HG03135 (cell line): ENCODE measurements around the gene RPP30.

Source experiments
- ATAC-seq: cut with Tn5 transposase; IDR thresholded peaks from one replicate; pipeline ENCODE4 v1.9.1; 2021; ENCODE audit warnings: mild to moderate bottlenecking, moderate library complexity; ENCODE audit not compliant: unreplicated experiment

The RPP30 gene

GRCh38 chr10:90915766-90916075 is 43.9 kb downstream of the RPP30 start:
- ATAC-seq: no peak

- ATAC-seq: no peak
These were observed 44.8 kb downstream of the RPP30 start for GRCh38 chr10:90916392-90917237.

GRCh38 chr10:90917238-90917967 is 45.6 kb downstream of the RPP30 start:
- no peak for ATAC-seq

DNA sequence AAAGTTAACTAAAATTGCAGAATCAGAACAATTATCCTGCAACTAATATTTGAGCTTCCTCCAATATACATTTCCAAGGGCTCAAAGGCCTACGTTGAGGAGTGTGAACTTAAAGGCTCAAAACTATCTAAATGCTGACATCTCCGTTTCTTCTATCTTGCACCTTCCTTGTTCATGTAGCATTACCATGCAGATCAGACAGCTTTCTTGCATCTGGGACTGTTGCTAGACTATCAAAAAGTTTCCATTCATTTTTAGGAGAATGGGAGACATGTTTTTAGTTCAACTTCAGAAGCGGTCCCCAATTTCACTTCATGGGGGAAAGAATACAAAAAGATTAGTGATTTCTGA is 46.2 kb downstream of the RPP30 start:
- ATAC-seq: no peak

DNA sequence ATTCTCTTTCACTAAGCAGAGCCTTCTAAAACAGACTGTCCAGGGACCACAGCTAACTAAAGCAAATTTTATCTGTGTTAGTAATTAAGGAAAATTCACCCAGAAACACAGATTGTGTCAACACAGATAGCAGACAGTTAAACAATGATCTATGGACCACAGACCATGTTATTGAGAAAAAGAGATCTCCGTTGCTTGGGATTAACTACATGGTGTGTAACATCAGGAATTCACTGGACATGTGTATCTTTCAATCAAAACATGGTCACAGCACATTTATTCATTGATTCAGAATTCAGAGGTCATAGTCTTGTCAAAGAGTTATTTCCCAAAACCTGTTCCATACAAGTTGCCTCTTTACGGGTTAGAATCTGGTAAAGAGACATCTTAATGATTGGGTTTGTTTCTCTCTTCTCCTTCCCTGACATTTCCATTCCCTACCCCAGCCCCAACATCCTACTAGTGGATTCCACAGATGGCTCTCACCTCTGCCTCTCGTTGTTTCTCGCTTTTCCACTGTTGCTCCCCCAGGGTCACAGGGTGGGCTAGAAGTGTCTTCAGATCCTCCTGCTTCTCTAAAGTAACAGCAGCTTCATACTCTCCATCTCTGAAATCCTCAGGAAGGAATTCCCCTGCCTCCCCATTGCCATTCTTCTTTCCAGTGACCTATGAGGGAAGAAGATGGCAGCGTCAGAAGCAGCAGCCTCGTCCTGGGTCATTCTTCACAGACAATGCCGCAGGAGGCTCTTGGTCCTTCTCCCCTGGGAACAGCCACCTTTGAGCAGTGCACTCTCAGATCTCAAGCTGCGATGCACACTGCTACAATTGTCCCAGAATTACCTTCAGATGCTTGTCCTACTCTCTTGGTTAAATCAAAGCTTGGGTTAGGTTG is 48.2 kb downstream of the RPP30 start:
- ATAC-seq: no peak

DNA sequence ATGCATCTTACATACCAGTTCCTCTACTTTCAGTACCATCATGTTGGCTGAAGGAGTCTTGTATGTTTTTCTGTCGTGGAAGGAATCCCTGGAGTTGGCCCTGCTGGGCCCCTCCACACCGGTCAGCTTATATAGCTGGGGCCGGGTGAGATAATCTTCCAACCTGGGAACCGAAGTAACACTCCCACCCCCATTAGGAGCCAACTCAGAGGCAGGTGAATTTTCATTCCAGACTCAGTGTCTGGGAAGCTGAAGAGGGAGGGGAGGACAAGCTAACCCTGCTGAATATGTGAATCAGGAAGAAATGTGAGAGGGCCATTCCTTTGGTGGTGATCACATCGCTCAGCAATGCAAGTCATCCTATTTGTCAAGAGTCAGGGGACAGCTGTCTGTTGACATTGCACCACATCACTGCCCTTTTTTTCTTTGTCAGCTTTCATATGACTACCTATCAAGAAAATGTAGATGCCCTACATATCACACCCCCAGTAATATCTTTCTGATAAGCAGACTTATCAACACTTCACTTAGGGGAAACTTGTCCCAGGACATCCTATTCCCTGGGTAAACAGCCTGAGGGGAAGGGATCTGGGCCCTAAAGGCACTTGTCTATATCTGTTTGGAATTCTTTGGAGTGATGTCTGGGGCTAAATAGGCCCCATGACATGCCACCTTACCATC is 49.4 kb downstream of the RPP30 start, which contains the start of gene ANKRD1:
ANKRD1 (minus strand) TSS at position 102 of the 681 bp plus-strand sequence; CDS start at position 42, 60 bp downstream.
- no peak for ATAC-seq

DNA sequence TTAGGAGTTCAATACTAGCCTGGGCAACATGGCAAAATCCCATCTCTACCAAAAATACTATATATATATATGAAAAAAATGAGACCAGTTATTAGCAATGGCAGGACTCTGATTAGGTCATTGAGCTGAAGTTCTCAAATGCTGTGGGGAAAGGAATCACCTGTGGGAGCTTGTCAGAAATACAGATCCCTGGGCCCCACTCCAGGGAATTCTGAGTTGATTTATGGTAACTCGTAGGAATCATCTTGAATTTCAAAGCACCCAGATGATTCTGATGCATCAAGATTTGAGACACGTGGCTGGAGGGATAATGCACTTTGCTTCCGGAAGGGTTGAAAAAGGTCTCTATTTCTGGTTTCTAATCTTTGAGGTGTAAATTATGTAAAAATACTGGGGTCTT is 50.1 kb downstream of the RPP30 start:
- no peak for ATAC-seq

GRCh38 chr10:90923111-90923731 is 51.4 kb downstream of the RPP30 start:
- no peak for ATAC-seq

DNA sequence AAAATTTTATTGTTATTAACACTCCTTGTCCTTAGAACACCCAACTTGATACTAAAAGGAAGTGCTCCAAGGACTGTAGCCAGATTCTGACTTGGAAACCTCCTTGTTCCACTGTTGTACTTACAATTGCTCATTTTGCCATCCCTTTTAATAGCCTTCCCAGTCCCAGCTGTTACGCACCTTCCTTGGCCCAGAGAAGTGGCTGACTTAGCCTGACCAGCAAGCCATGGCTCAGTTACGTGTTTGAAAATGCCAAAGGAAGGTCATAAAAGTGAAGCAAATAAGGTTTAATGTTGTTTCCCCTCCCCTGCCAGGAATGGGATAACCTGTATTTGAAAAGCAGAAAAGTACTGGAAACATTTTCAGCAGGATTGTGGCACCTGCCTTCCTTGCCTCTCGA is 52.8 kb downstream of the RPP30 start:
- no peak for ATAC-seq

GRCh38 chr10:90925079-90926029 is 53.6 kb downstream of the RPP30 start:
- ATAC-seq: no peak

DNA sequence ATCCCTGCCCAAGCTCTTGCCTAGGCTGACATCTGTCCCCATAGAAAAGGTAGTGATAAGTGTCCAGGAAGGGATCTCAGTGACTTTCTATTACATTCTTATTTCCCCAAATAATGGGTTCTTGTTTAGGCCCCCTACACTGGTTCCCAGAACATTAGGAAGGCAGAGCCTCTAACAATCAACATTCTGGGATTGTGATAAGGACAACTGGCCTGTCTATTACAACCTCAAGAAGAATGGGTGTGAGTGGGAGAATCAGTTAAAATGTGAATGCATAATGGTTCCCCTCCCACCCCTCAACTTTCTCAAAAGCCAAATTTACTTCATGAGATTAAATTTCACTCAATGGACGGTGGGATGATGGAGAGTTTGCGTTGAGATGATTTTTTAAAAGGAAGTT is 55.5 kb downstream of the RPP30 start:
- ATAC-seq: no peak

- no peak for ATAC-seq
These were observed 57.4 kb downstream of the RPP30 start for GRCh38 chr10:90929179-90929578.

DNA sequence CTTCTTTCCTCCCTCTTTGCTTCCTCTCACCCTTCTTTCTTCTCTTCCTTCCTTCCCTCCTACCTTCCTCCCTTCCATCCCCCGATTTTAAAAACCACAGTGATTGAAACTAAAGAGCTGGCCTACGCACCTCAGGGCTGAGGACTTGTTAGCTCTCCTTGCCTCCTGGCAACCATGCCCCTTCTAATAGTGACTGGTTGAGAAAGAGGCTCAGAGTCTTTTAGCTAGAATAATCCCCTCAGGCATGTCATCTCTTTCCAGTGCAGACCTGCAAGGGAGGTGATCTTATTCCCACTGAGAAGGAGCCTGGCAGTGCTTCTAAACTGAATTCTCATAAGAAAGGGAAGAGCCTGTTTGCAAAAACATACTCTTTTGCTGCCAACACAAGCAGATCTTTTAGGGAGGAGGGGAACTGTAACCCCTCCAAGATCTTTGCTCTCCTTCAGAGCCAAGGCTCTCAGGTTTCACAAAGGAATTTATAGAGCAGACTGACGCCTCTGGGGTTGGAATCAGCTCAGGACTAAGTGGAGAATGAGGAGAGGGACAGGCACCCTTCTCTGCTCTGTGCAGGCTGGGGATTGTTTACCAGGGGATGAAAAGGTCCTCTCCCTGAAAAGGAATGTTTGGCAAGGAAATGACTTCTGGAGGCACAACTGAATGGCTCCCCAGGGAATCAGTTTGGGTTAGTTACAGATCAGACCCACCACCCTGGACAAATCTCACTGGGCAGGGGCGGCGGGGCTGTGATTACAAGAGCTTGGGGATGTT is 58.5 kb downstream of the RPP30 start:
- ATAC-seq: no peak

DNA sequence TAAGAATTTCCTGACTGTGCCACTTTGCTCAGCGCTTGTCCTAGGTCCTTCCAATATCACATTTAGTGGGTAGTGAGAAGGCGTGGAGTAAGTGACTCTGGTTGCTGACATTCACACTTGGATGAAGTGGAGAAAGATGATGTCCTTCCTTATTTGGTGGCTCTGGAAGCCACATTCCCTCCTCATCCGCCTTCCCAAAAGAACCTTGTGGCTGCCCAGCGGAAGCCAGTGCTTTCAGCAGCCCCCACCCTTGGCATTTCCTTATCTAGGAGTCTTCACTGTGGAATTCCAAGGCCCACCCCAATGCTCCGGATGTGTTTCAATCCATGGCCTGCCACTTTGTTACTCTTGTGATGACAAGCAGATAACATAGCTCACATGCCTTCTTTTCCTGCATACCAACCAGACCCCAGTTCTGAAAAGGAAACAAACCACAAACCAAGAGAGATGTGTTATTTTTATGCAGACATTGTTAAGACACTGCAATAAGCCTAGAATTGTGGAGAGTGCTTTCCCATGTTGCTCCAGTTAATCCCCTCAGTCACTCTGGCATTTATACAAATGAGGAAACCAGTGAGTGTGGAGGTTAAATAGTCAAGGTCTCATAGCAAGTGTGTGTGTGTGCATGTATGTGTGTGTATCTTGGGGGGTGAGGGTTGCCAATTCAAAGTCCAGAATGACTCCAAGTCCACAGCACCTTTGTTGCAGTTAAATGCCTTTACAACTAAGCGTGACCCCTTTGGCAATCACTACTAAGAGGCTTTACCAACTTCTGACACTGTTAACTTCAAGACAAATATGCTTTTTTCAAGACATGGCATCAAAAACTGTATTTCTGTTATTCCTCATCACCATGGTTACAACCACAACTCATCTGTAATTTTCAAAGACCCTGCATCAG is 59.4 kb downstream of the RPP30 start:
- ATAC-seq: no peak

DNA sequence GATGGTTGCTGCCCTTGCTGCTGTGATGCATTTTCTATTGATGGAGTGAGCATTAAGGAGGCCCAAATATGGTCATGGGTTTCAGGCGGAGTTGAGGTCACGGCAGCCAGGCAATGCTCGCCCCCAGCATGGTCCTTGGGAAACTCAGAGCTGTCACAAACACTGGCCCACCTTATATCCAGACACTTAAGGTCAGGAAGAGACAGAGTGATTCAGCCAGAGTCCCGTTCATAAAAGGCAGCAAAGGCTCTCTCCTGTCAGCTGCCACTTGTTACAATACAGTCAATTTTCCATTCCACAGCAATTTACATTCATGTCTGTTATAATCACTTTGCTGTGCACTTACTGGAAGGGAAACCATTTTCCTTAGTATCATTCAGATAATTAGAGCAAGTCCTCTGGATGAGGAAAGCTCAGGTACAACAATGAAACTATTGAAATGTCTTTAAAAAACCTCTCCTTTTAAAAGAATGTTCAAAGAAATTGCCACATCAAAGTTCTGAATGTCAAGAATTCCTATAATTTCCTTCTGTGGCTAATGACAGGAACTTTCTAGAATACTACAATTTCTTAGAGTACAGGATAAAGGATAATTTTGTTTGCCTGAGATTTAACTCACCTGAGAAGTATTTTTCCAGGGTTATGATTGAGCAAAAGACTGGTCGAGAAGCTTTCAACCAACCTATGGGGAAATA is 64.0 kb downstream of the RPP30 start:
- no peak for ATAC-seq

DNA sequence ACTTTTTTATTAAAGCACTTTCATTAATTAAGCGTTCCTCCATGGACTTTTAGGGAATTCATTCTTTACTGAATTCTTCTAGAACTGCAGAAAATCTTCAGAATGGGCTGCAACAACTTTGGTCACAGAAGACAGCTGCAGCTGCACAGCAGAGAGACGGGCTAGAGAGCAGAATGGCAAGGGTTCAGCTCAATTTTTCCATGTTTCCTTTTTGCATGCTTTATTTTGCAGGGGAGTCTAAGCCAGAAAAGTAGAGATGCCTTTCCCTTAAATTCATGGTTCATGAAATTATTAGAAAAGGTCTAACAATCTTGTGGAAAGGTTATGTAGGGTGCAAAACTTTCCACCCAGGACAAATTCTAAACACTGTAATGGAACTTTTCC is 64.5 kb downstream of the RPP30 start:
- no peak for ATAC-seq

GRCh38 chr10:90937645-90938258 is 66.0 kb downstream of the RPP30 start:
- no peak for ATAC-seq
